Epithelial cell of esophagus (primary cell): ENCODE results near the gene IMPDH1.
A peak's percentile ranks its signal among the peaks of the same experiment; 100 is the strongest.

Source experiments
- DNase-seq: peaks from one replicate; pipeline ENCODE4 v3.0.0; 2010; ENCODE audit warnings: low read depth
- H3K4me3 ChIP-seq: 2 replicates; pipeline ENCODE4 v1.5.1; 2011; ENCODE audit warnings: mild to moderate bottlenecking, low read length, control low read depth
- TF ChIP-seq, protein P1 (sequence below): IDR thresholded peaks from 2 replicates; pipeline ENCODE4 v1.5.1; 2011; ENCODE audit warnings: low read depth, mild to moderate bottlenecking, low read length, control low read depth, inconsistent platforms; ENCODE audit not compliant: insufficient read depth; ENCODE audit errors: missing control alignments

Gene IMPDH1

DNA sequence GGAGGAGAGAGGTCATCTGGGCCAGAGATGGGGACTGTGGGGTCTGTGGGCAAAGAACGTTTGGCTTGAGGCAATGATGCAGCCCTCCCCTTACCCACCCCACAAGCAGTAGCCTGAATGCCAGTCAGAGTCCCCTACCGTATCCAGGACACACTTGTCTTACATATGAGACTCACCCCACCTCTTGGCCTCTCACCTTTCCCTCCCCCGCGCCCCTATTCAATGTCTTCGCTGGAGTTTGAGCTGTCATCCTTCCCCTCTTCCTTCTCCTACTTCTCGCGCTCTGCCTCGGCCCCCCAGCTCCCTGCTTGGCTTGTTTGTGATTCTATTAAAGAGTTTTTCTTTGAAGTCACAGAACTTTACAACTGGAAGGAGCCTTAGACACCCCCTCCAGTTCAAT, 57.1 kb downstream of the IMPDH1 start:
- TF ChIP-seq, protein P1, sequence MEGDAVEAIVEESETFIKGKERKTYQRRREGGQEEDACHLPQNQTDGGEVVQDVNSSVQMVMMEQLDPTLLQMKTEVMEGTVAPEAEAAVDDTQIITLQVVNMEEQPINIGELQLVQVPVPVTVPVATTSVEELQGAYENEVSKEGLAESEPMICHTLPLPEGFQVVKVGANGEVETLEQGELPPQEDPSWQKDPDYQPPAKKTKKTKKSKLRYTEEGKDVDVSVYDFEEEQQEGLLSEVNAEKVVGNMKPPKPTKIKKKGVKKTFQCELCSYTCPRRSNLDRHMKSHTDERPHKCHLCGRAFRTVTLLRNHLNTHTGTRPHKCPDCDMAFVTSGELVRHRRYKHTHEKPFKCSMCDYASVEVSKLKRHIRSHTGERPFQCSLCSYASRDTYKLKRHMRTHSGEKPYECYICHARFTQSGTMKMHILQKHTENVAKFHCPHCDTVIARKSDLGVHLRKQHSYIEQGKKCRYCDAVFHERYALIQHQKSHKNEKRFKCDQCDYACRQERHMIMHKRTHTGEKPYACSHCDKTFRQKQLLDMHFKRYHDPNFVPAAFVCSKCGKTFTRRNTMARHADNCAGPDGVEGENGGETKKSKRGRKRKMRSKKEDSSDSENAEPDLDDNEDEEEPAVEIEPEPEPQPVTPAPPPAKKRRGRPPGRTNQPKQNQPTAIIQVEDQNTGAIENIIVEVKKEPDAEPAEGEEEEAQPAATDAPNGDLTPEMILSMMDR, result no peak
- DNase-seq, result no peak
- H3K4me3 ChIP-seq, result no peak overlapping the region

DNA sequence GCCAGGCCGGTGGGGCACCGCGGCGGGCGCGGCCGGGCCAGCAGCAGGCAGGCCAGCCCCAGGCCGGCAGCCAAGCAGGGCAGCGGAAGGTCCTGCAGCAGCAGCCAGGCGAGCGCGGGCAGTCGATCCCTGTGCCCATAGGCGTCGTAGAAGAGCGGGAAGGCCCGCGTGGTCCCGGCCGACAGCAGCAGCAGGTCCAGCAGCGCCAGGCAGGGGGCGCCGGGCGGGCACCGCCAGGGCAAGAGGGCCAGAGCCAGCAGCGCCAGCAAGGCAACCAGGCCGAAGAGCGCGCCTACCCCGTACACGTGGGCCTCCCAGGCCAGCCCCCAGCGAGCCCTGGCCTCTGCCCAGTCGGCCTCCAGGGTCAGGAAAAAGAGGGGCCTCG, 57.6 kb downstream of the IMPDH1 start:
- DNase-seq, result peak; percentile 59
- no peak overlapping the region for H3K4me3 ChIP-seq
- TF ChIP-seq, protein P1, result peak; percentile 30

DNA sequence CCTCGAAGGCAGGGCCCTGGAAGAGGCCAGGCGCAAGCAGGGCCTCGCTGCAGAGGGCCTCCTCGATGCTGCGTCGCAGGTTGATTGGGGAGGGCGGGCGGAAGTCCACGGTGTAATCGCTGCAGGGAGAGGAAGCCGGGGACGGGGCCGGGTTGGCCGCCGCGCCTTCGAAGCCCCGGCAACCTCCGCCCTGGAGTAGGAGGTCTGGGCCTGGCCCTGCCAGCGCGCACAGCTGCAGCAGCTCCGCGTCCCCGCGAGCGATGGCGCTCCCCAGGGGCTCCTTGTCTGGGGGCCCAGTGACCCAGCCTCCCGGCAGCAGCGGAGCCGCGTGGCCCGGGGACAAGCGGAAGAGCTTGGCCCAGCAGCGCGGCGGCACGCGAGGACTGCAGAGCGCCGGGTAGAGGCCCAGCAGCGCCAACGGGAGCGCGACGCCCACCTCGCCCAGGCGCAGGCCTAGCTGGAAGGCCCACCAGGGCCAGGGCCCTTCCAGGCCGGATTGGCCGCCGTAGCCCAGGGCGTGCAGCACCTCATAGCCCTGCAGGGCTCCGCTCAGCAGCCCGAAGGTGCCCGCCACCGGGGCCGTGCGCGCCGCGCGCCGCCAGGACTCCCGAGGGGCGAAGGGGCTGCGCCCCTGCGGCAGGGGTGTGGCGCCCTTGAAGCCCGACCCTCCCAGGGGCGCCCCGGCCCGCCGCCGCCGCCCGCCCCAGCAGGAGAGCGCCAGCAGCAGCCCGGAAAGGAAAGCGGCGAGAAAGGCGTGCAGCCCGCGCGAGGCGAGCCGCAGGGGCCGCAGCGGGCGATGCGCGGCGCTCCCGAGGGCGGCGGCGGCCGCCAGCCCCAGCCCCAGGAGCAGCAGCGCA, 58.3 kb downstream of the IMPDH1 start:
- H3K4me3 ChIP-seq, result no peak overlapping the region
- TF ChIP-seq, protein P1, result no peak
- no peak for DNase-seq

DNA sequence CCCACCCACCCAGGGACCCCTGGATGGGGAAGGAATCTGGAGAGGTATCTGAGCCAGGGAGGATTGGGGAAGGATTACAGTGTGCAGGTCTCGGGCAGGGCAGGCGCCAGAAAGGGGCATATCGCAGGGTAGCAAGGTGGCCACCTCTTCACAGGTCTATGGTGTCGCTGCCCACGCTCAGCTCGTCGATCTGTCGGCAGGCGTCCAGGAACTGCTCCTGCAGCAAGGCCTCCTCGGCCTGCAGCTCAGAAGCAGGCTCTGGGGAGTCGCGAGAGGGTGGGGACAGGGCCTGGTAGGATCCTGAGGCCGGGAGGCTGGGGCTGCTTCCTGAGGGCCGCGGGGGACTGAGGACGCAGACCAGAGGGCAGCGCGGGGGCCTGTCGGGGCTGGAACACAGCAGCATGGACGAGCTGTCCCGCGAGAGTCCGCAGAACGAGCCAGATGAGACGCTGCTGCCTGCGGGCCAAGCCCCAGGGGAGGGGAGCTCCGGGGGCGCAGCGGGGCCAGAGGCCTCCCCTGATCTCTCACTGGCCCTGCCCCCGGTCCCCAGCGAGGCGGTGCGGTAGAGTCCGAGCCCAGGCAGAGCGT, 59.0 kb downstream of the IMPDH1 start:
- no peak for DNase-seq

DNA sequence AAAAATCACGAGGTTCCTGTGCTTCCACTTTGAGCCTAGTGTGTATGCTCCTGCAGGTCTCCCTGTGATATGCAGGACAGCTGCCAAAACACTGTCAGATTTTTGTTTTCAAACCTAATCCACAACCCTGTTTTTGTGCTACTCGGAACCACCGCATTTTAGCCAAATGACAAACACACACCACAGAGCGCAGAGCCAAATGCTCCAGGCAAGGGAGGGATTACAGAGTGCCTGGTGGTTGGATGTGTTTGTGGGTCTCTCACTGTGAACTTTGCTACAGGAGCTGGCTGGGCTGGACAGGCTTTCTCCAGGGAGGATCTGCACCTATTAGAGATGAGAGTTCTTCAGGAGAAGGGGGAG, 60.3 kb downstream of the IMPDH1 start:
- no peak for DNase-seq

More for the DNA sequence above, 59.0 kb downstream of the IMPDH1 start:
- H3K4me3 ChIP-seq, result no peak overlapping the region
- TF ChIP-seq, protein P1, result no peak

DNA sequence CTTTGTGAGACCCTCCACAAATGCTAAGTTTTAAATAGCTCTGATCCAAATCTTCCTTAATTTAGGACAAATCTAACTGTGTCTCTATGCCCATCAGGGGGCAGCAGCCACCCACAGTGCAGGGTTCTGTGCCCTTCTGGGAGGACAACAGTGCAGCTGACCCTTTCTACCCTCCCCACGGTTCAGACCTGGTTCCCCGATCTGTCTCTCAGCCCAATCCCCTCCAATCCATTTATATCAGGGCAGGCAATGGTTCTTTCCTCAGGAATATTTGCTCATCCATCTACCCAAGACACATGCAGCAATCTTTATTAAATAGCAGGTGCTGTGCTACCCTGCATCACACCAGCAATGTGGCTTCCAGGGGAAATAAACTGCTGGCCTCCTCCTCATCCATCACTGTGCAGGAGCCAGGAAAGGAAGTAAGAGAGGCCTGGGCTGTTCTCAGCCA, 62.1 kb downstream of the IMPDH1 start:
- no peak overlapping the region for H3K4me3 ChIP-seq
- TF ChIP-seq, protein P1, result peak; percentile 80
- DNase-seq, result peak; percentile 63

More for the DNA sequence above, 60.3 kb downstream of the IMPDH1 start:
- TF ChIP-seq, protein P1, result no peak
- H3K4me3 ChIP-seq, result no peak overlapping the region
